Body of pancreas (tissue), 4 donors: ENCODE results near the gene GNAZ. TPM values are rescaled to one million over a fixed set of nuclear protein-coding genes. Genes with fewer than 3 reads are reported as not detected.

Source experiments
- ATAC-seq: fragments of 150-250 bp; one replicate; pipeline ENCODE4 v1.9.1; 2016
- DNase-seq, 4 donors: peaks; one replicate each; pipeline ENCODE4 v3.0.0-alpha.2; 2019
- H3K27ac ChIP-seq, 4 donors: fragments of 200-600 bp; sonication (generic); 1 replicate in 3 of 4; 2 replicates in 1 of 4; pipeline versions ENCODE4 v1.5.1 to v1.6.1; 2016 to 2019; ENCODE audit warnings: mild to moderate bottlenecking in 1 of 4, mixed read lengths in 1 of 4, moderate library complexity in 1 of 4
- H3K27me3 ChIP-seq, 2 donors: fragments of 200-600 bp; sonication (generic); one replicate each; pipeline ENCODE4 v1.6.0; 2016; ENCODE audit warnings: mild to moderate bottlenecking in 1 of 2
- H3K36me3 ChIP-seq, 2 donors: fragments of 200-600 bp; sonication (generic); replicated peaks in 1 of 2; 2 replicates each; pipeline ENCODE4 v1.5.1; 2016; ENCODE audit warnings: low read depth in 2 of 2; ENCODE audit not compliant: insufficient read depth in 1 of 2
- H3K4me1 ChIP-seq: fragments of 200-600 bp; sonication (generic); one replicate; pipeline ENCODE4 v1.6.0; 2016
- H3K4me3 ChIP-seq, 2 donors: fragments of 200-600 bp; sonication (generic); 1 replicate in 1 of 2; 2 replicates in 1 of 2; pipeline ENCODE4 v1.5.1; 2016 to 2019
- H3K9me3 ChIP-seq, 3 donors: fragments of 200-600 bp; sonication (generic); 1 replicate in 2 of 3; 2 replicates in 1 of 3; pipeline ENCODE4 v1.5.1; 2016
- POLR2A ChIP-seq, 3 donors: fragments of 450-650 bp; IDR thresholded peaks; one replicate each; pipeline ENCODE4 v1.6.1; 2016; ENCODE audit warnings: antibody characterized with exemption in 3 of 3, mild to moderate bottlenecking in 2 of 3
- WGBS, 2 donors: methylation state at CpG; one replicate each; pipeline ENCODE4 v1.1.5; 2017; 5-methylcytosine and 5-hydroxymethylcytosine counted together
- intact Hi-C: fragments of 100-400 bp; cut with DNase I; formaldehyde crosslinking; loops from one replicate; pipeline ENCODE4 v1.15.1; 2023
- total RNA-seq, 2 donors: library from RNA; depleted of rRNA; stranded (reverse); fragments of >200 nt; gene quantifications; one replicate each; pipeline ENCODE4 v1.1.0, GENCODE V29; 2016
- TF ChIP-seq, protein P1 (sequence below), 7 experiments: fragments of 450-650 bp in 4 of 7; fragments of 200-600 bp in 3 of 7; sonication (generic) in 3 of 7; IDR thresholded peaks; one replicate each; pipeline ENCODE4 v1.5.1; 2016 to 2019; ENCODE audit warnings: antibody characterized with exemption in 7 of 7

Gene GNAZ
- total RNA-seq, 2 donors from 2014 or later, result 0.33 to 2.3 TPM

DNA sequence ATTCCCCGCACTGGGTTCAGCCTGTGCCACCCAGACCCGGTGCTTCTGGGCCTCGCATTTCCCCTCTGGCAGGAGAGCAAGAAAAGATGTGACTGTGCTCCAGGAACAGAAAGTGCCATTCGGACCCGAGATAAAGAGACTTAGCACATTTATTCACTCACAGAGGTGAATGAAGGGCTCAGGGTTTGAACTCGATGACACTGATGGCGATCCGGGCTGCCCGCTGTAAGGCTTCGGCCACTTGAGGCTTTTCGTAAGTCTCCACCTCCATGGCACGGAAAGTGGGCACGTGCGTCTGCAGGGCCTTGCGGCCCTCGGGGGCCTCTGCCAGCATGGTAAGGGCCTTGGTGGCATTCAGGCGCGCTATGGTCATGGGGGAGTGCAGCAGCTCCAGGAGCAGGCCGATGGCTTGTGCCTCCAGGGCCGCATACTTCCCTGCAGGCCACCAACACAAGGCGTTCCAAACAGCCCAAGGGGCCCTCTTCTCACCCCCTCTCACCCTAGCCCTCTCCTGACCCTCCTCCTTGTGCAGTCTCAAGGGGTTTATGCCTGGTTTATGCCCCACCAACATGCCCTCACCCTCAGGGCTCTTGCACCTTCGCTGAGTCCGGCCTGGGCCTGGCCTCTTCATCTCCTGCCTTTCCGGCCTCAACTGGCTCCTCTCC, 10.9 kb upstream of the GNAZ start:
- Histone ChIP-seq H3K4me3 (no peak overlapping the region), H3K27me3 (no peaks in the 10 kb centered on the region), H3K27ac (no peak overlapping the region), H3K9me3 (no peaks in the 10 kb centered on the region), H3K36me3 (no peaks in the 10 kb centered on the region), H3K4me1 (no peaks in the 10 kb centered on the region)
- intact Hi-C loops, result no loop called here
- ATAC-seq (no peak), DNase-seq (no peak)
- no peak for TF ChIP-seq POLR2A (IDR thresholded peaks at IDR 0.05)
- TF ChIP-seq, protein P1, sequence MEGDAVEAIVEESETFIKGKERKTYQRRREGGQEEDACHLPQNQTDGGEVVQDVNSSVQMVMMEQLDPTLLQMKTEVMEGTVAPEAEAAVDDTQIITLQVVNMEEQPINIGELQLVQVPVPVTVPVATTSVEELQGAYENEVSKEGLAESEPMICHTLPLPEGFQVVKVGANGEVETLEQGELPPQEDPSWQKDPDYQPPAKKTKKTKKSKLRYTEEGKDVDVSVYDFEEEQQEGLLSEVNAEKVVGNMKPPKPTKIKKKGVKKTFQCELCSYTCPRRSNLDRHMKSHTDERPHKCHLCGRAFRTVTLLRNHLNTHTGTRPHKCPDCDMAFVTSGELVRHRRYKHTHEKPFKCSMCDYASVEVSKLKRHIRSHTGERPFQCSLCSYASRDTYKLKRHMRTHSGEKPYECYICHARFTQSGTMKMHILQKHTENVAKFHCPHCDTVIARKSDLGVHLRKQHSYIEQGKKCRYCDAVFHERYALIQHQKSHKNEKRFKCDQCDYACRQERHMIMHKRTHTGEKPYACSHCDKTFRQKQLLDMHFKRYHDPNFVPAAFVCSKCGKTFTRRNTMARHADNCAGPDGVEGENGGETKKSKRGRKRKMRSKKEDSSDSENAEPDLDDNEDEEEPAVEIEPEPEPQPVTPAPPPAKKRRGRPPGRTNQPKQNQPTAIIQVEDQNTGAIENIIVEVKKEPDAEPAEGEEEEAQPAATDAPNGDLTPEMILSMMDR (IDR thresholded peaks at IDR 0.05), result no peak
- 87 to 89% methylated on average over 21 of the region's 24 CpGs for WGBS, 2 donors

DNA sequence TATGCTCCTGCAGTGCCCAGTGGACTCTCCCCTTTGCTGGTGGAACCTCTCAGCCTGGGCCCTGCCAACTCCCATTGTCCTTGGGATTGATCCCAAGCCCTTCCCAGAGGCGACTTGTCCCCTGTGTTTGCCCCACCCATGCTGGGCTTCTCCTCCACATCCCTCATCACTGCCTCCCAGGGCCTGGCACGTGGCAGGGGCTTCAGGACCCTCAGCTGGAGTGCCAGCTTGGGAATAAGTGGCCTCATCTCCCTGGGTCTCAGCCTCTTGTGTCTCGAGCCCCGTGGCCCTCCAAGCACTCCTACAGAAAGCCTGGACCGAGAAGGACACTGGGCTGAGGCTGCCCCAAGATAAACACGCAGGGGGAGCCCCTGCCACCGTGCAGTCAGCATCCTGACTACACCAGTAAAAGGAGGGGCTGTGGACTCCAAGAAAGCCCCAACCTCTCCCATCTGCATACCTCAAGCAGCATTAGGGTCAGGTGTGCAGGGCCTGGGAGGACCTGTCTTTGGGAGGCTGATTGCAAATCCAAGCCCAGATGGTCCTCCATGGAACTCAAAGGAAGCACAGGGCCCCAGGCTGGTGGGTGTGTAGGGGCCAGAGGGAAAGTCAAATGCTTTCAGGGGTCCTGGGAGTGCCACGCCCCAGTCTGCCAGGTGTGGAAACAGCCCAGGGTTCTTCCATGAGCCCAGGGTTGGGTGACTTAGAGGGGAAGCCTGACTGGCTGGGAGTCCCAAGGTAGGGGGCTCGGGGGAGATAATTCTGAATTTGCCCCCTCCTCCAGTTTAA, 9.5 kb upstream of the GNAZ start:
- ATAC-seq (no peak), DNase-seq (no peak)
- H3K4me1 ChIP-seq, result no peaks in the 10 kb centered on the region
- TF ChIP-seq POLR2A (IDR thresholded peaks at IDR 0.05), result no peak
- TF ChIP-seq, protein P1 (IDR thresholded peaks at IDR 0.05), result no peak
- 73% methylated on average over 9 of the region's 9 CpGs for WGBS, 2 donors
- no peak overlapping the region for H3K27ac ChIP-seq
- H3K27me3 ChIP-seq, result no peaks in the 10 kb centered on the region
- intact Hi-C loops, result no loop called here
- no peak overlapping the region for H3K4me3 ChIP-seq
- no peaks in the 10 kb centered on the region for H3K36me3 ChIP-seq
- no peaks in the 10 kb centered on the region for H3K9me3 ChIP-seq

DNA sequence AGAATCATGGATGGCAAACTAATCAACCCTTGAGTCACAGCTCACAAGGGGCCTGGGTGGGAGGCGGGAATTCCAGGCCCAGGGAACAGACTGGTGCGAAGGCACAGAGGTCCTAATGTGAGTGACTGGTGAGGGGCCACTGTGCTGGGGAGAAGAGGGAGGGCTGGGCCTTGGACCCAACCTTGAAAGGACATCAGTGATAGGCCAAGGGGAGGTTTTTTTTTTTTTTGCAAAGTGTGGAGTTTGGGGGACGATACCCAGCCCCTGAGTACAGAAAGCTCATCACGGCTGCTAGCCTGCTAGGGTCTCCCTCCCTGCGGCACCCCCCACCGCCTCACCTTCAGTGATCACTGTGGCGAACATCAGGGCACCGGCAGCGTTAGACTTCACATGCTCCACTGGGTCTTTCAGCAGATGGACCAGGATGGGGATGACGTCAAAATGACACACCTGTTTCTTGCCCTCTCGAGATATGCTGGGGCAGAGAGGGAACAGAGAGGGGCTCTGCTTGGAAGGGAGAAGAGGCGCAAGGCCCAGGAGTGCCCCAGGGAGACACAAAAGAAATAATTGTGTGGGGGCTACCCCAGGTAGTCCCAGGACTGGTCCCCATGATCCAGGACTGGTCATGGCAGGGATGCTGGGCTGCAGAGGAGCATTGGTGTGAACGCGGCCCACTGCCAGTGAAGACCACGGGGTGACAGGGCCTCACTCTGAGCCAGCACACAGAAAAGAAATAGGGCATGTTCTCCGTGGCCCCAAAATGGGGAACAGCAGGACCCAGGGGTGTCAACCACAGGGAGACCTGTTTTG, 8.6 kb upstream of the GNAZ start:
- TF ChIP-seq, protein P1 (IDR thresholded peaks at IDR 0.05), result no peak
- no peak for TF ChIP-seq POLR2A (IDR thresholded peaks at IDR 0.05)
- no peak overlapping the region for H3K4me3 ChIP-seq
- WGBS, 2 donors, result 84 to 87% methylated on average over 16 of the region's 16 CpGs
- no peaks in the 10 kb centered on the region for H3K4me1 ChIP-seq
- no peak overlapping the region for H3K27ac ChIP-seq
- intact Hi-C loops, result no loop called here
- DNase-seq, result no peak
- H3K36me3 ChIP-seq, result no peaks in the 10 kb centered on the region
- H3K9me3 ChIP-seq, result no peaks in the 10 kb centered on the region
- no peaks in the 10 kb centered on the region for H3K27me3 ChIP-seq
- no peak for ATAC-seq

DNA sequence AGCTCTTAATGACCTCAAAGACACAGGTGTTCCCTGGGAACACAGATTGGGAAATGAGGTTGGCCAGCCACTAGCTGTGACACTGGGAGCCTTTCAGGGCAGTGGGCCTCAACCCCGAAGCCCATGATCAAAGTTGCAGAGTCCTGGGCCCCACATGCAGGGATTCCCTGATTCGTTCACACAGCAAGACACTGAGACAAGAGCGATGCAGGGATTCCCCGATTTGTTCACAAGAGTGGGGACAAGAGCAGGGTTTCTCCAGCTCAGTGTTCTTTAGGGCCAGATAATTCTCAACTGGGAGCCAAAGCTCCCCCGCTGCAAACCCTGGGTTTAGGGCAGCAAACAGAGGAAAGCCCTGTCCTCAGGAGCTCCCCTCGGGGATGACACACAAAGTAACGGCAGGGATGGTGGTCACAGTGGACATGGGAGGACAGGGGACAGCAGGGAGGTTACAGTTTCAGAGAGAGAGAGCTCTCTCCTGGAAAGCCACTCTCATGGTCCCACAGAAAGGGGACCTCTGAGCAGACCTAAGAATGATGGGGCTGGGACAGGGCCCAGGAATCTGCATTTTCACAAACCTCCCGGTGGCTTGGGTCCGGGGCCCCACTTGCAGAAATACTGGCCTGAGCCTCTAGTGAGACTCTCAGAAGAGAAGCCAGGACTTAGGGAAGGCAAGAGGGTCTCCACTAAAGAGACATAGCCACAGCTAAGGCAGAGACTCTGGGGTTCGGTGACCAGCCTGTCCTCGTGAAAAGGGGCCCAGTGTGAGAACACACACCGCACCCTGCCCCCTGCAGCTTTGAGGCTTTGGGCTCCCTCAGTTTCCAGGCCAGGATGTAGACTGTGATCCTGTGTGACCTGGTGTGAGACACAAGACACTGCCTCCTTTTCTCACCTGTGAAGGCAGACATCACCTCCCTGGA, 7.4 kb upstream of the GNAZ start:
- WGBS, 2 donors, result 75 to 79% methylated on average over 10 to 12 of the region's 12 CpGs

More for the DNA sequence above, 7.4 kb upstream of the GNAZ start:
- Histone ChIP-seq H3K27ac (no peak overlapping the region), H3K27me3 (no peaks in the 10 kb centered on the region), H3K9me3 (no peaks in the 10 kb centered on the region), H3K4me1 (no peaks in the 10 kb centered on the region), H3K36me3 (no peaks in the 10 kb centered on the region), H3K4me3 (no peak overlapping the region)
- DNase-seq, result no peak
- TF ChIP-seq, protein P1 (IDR thresholded peaks at IDR 0.05), result no peak
- no peak for TF ChIP-seq POLR2A (IDR thresholded peaks at IDR 0.05)
- ATAC-seq, result no peak
- intact Hi-C loops, result no loop called here
